Aorta (tissue), 5 donors: ENCODE data around the gene IGF1R. TPM values are rescaled to one million over a fixed set of nuclear protein-coding genes. Genes with fewer than 3 reads are reported as not detected.
A peak's percentile ranks its signal among the peaks of the same experiment; 100 is the strongest.

Experiments used
- ATAC-seq: fragments of 200-7000 bp; cut with Tn5 transposase; one replicate; pipeline ENCODE4 v1.9.1; 2022; ENCODE audit warnings: moderate library complexity; ENCODE audit not compliant: low FRiP score
- DNase-seq, 2 donors: peaks; one replicate each; pipeline ENCODE4 v3.0.0-alpha.2; 2020
- H3K27ac ChIP-seq, 2 donors: one replicate each; pipeline ENCODE4 v1.5.1; 2013; ENCODE audit warnings: low read length in 2 of 2, mild to moderate bottlenecking in 2 of 2, moderate library complexity in 2 of 2, control low read depth in 1 of 2, inconsistent platforms in 1 of 2, low read depth in 1 of 2
- H3K27me3 ChIP-seq, 2 donors: one replicate each; pipeline ENCODE4 v1.6.1; 2013; ENCODE audit warnings: control low read depth in 1 of 2, low read length in 1 of 2, mild to moderate bottlenecking in 1 of 2, moderate library complexity in 1 of 2; ENCODE audit not compliant: insufficient read depth in 2 of 2, control insufficient read depth in 1 of 2
- H3K36me3 ChIP-seq, 2 donors: one replicate each; pipeline ENCODE4 v1.6.1; 2013; ENCODE audit warnings: control low read depth in 1 of 2, low read length in 1 of 2, mild to moderate bottlenecking in 1 of 2; ENCODE audit not compliant: insufficient read depth in 2 of 2, control insufficient read depth in 1 of 2
- H3K4me1 ChIP-seq, 2 donors: one replicate each; pipeline ENCODE4 v1.6.1; 2013; ENCODE audit warnings: low read length in 2 of 2, control low read depth in 1 of 2, mild to moderate bottlenecking in 1 of 2, moderate library complexity in 1 of 2; ENCODE audit not compliant: insufficient read depth in 2 of 2, control insufficient read depth in 1 of 2
- H3K4me3 ChIP-seq, 2 donors: one replicate each; pipeline ENCODE4 v1.5.1; 2013; ENCODE audit warnings: low read length in 2 of 2, control low read depth in 1 of 2, mild to moderate bottlenecking in 1 of 2
- H3K9me3 ChIP-seq: one replicate; pipeline ENCODE4 v1.6.1; 2013; ENCODE audit warnings: mild to moderate bottlenecking, low read length; ENCODE audit not compliant: control insufficient read depth
- WGBS, 2 donors: extraction: QIAGEN DNeasy Blood & Tissue Kit; methylation state at CpG; one replicate each; pipeline ENCODE4 v1.1.7; 2013; 5-methylcytosine and 5-hydroxymethylcytosine counted together
- intact Hi-C, 2 donors: fragments of 100-400 bp; cut with DNase I; formaldehyde crosslinking; loops; one replicate each; pipeline versions ENCODE4 v1.14.2 to v1.15.0; 2022
- polyA plus RNA-seq, 2 donors: library from polyadenylated mRNA; stranded (reverse); fragments of 200-250 nt; gene quantifications; one replicate each; pipeline ENCODE4 v1.2.3, GENCODE V29; 2013
- total RNA-seq, 2 donors: library from RNA; stranded (reverse); fragmentation: NEBNext Ultra II Directional; extraction: Animal tissue kit (Norgen Biotek cat#: 25700); gene quantifications; one replicate each; pipeline ENCODE4 v1.2.1, GENCODE V29; 2021
- donor health status: healthy with polysubstance abuse.
- donor health status: Bipolar disorder and iron deficiency.
- donor health status: DM: no; HTN: no; CAD: no.
- donor health status: DM: no; HTN: no; CAD: no.
- donor health status: DM: yes; HTN: yes; CAD: no.

The IGF1R gene
- total and polyA plus RNA-seq, 4 donors, result 7.5 to 137 (median 50.7) TPM

- 92 to 93% methylated on average over 10 of the region's 10 CpGs for WGBS, 2 donors
- Histone ChIP-seq H3K4me3 (no peak overlapping the region), H3K36me3 (no peaks in the 10 kb centered on the region), H3K9me3 (no peaks in the 10 kb centered on the region), H3K4me1 (no peaks in the 10 kb centered on the region), H3K27me3 (no peaks in the 10 kb centered on the region), H3K27ac (no peak overlapping the region)
- ATAC-seq (no peak), DNase-seq (no peak)
- intact Hi-C loops, result no loop called here
Measured at GRCh38 chr15:98968576-98968975, 320.2 kb downstream of the IGF1R start.

GRCh38 chr15:98969126-98969735 is 320.9 kb downstream of the IGF1R start:
- intact Hi-C loops, result no loop called here
- Histone ChIP-seq H3K4me1 (no peaks in the 10 kb centered on the region), H3K27ac (no peak overlapping the region), H3K9me3 (no peaks in the 10 kb centered on the region), H3K36me3 (no peaks in the 10 kb centered on the region), H3K4me3 (no peak overlapping the region), H3K27me3 (no peaks in the 10 kb centered on the region)
- ATAC-seq (no peak), DNase-seq (no peak)
- WGBS, 2 donors, result 93 to 96% methylated on average over 29 of the region's 29 CpGs

GRCh38 chr15:98970799-98971198 is 322.5 kb downstream of the IGF1R start:
- ATAC-seq, result no peak
- H3K4me3 ChIP-seq, result no peak overlapping the region
- H3K4me1 ChIP-seq, result no peaks in the 10 kb centered on the region
- no peaks in the 10 kb centered on the region for H3K9me3 ChIP-seq
- 97 to 99% methylated on average over 8 of the region's 8 CpGs for WGBS, 2 donors
- no peaks in the 10 kb centered on the region for H3K27me3 ChIP-seq
- intact Hi-C loops, result no loop called here
- DNase-seq, result no peak
- no peaks in the 10 kb centered on the region for H3K36me3 ChIP-seq
- H3K27ac ChIP-seq, result no peak overlapping the region

GRCh38 chr15:98976500-98976899 is 328.2 kb downstream of the IGF1R start:
- H3K4me1 ChIP-seq, result no peaks in the 10 kb centered on the region
- H3K27ac ChIP-seq, result no peak overlapping the region
- no peaks in the 10 kb centered on the region for H3K36me3 ChIP-seq
- H3K9me3 ChIP-seq, result no peaks in the 10 kb centered on the region
- intact Hi-C loops, result no loop called here
- DNase-seq (no peak), ATAC-seq (no peak)
- H3K27me3 ChIP-seq, result no peaks in the 10 kb centered on the region
- no peak overlapping the region for H3K4me3 ChIP-seq
- 89 to 94% methylated on average over 1 of the region's 1 CpG for WGBS, 2 donors

GRCh38 chr15:98977441-98977840 is 329.1 kb downstream of the IGF1R start:
- DNase-seq (no peak), ATAC-seq (no peak)
- Histone ChIP-seq H3K27me3 (no peaks in the 10 kb centered on the region), H3K4me1 (no peaks in the 10 kb centered on the region), H3K4me3 (no peak overlapping the region), H3K27ac (no peak overlapping the region), H3K36me3 (no peaks in the 10 kb centered on the region), H3K9me3 (no peaks in the 10 kb centered on the region)
- intact Hi-C loops, result no loop called here
- WGBS, 2 donors, result 93 to 94% methylated on average over 3 of the region's 3 CpGs

GRCh38 chr15:98978153-98978552 is 329.8 kb downstream of the IGF1R start:
- WGBS, 2 donors, result 87 to 90% methylated on average over 3 of the region's 3 CpGs
- ATAC-seq, result no peak
- H3K9me3 ChIP-seq, result no peaks in the 10 kb centered on the region
- H3K27me3 ChIP-seq, result no peaks in the 10 kb centered on the region
- intact Hi-C loops, result no loop called here
- H3K4me3 ChIP-seq, result no peak overlapping the region
- DNase-seq, result no peak
- H3K27ac ChIP-seq, result no peak overlapping the region
- no peaks in the 10 kb centered on the region for H3K4me1 ChIP-seq
- H3K36me3 ChIP-seq, result no peaks in the 10 kb centered on the region

- Histone ChIP-seq H3K27me3 (no peaks in the 10 kb centered on the region), H3K27ac (no peak overlapping the region), H3K36me3 (no peaks in the 10 kb centered on the region), H3K4me1 (no peaks in the 10 kb centered on the region), H3K9me3 (no peaks in the 10 kb centered on the region), H3K4me3 (no peak overlapping the region)
- ATAC-seq (no peak), DNase-seq (no peak)
- intact Hi-C loops, result loop anchor here in 1 of 2 donors (5.0 kb wide), 1 partner anchor 34 kb away; no protein-coding TSS in a partner anchor
- 97 to 100% methylated on average over 4 of the region's 4 CpGs for WGBS, 2 donors
Measured at GRCh38 chr15:98980899-98981228, 332.5 kb downstream of the IGF1R start.

GRCh38 chr15:98981851-98982722 is 333.7 kb downstream of the IGF1R start:
- ATAC-seq (peak; percentile 27), DNase-seq (no peak)
- no peaks in the 10 kb centered on the region for H3K4me1 ChIP-seq
- no peaks in the 10 kb centered on the region for H3K36me3 ChIP-seq
- intact Hi-C loops, result loop anchor here in 1 of 2 donors (5.0 kb wide), 1 partner anchor 35 kb away; no protein-coding TSS in a partner anchor
- peak overlapping the region in 1 of 2 donors; percentile 41 for H3K27ac ChIP-seq
- WGBS, 2 donors, result 54 to 62% methylated on average over 14 of the region's 14 CpGs
- H3K9me3 ChIP-seq, result no peaks in the 10 kb centered on the region
- no peak overlapping the region for H3K4me3 ChIP-seq
- no peaks in the 10 kb centered on the region for H3K27me3 ChIP-seq

- Histone ChIP-seq H3K27ac (peak overlapping the region in 1 of 2 donors; percentile 37), H3K36me3 (no peaks in the 10 kb centered on the region), H3K4me1 (no peaks in the 10 kb centered on the region), H3K27me3 (no peaks in the 10 kb centered on the region), H3K9me3 (no peaks in the 10 kb centered on the region), H3K4me3 (no peak overlapping the region)
- intact Hi-C loops, result loop anchor here in 1 of 2 donors (5.0 kb wide), 1 partner anchor 36 kb away; no protein-coding TSS in a partner anchor
- WGBS, 2 donors, result 0 to 2% methylated on average over 2 of the region's 2 CpGs
- DNase-seq (peak in 1 of 2 donors; percentile 64), ATAC-seq (peak; percentile 82)
Measured at GRCh38 chr15:98983334-98983733, 335.0 kb downstream of the IGF1R start.
